Measurements from ENCODE around the gene JARID2. TPM values are rescaled to one million over a fixed set of nuclear protein-coding genes. Genes with fewer than 3 reads are reported as not detected.

The JARID2 gene
- total and polyA plus RNA-seq, 2 of the 8 experiments (the other 6 are each of a cell fraction or from before 2014, with no cell fraction given): 60.1 to 239 TPM

- Histone ChIP-seq H4K8ac (ENCODE audit: extremely low read depth, insufficient read depth, low read length) (no peak overlapping the region), H4K91ac (replicated peaks; ENCODE audit: insufficient read length, low read length) (no peak overlapping the region), H4K20me1 (replicated peaks in 1 of 2; ENCODE audit: control insufficient read depth in 1 of 2, insufficient read depth in 2 of 2, low read length in 2 of 2) (peaks cover 0 to 3% of the 10 kb centered on the region in 2 experiments), H3K4me3 (ENCODE audit: extremely low read depth in 1 of 4, insufficient read depth in 2 of 4, low read depth in 3 of 4, low read length in 4 of 4) (no peak overlapping the region), H3K14ac (ENCODE audit: insufficient read length) (no peak overlapping the region), H3K36me3 (ENCODE audit: control insufficient read depth in 2 of 4, insufficient read depth in 4 of 4, low read length in 3 of 4) (peaks cover 3 to 49% (median 31%) of the 10 kb centered on the region in 4 experiments; a peak in 7 of 8 replicates), H3K18ac (ENCODE audit: extremely low read depth, low read length) (no peak overlapping the region), H2AFZ (ENCODE audit: low read length) (no peak overlapping the region), H2BK120ac (replicated peaks; ENCODE audit: low read depth, low read length) (no peak overlapping the region), H3K27ac (ENCODE audit: low read depth, low read length) (no peak overlapping the region), H3K4ac (replicated peaks; ENCODE audit: insufficient read length, low read depth, low read length) (no peak overlapping the region), H3K23ac (ENCODE audit: insufficient read length) (no peak overlapping the region), H2AK5ac (ENCODE audit: low read depth, low read length) (no peak overlapping the region), H4K5ac (ENCODE audit: insufficient read length, low read depth, low read length) (no peak overlapping the region), H3K9ac (replicated peaks in 1 of 4; ENCODE audit: extremely low read depth in 1 of 4, low read depth in 3 of 4, low read length in 3 of 4) (no peak overlapping the region), H3K4me2 (ENCODE audit: insufficient read depth in 1 of 2, low read depth in 2 of 2, low read length in 2 of 2) (no peak overlapping the region), H3K56ac (replicated peaks; ENCODE audit: insufficient read length, low read depth, low read length) (no peak overlapping the region), H3K9me3 (ENCODE audit: insufficient read depth in 2 of 2, low read depth in 1 of 2, low read length in 1 of 2) (peaks cover 26 to 27% of the 10 kb centered on the region in 2 experiments), H2BK15ac (ENCODE audit: low read length) (no peak overlapping the region), H3K79me1 (ENCODE audit: low read depth, low read length) (0 out of 2 replicates have a peak, but pooled peaks cover under 1% of the 10 kb centered on the region), H2BK12ac (ENCODE audit: low read depth, low read length) (no peak overlapping the region), H3K23me2 (ENCODE audit: low read depth, low read length) (no peaks in the 10 kb centered on the region), H2BK5ac (ENCODE audit: low read depth, low read length) (no peak overlapping the region), H3K4me1 (replicated peaks in 1 of 4; ENCODE audit: control insufficient read depth in 3 of 4, insufficient read depth in 4 of 4, low read length in 3 of 4) (no peaks in the 10 kb centered on the region), H3K27me3 (replicated peaks in 1 of 4; ENCODE audit: control insufficient read depth in 3 of 4, extremely low read depth in 1 of 4, insufficient read depth in 3 of 4, low read length in 3 of 4) (no peaks in the 10 kb centered on the region), H2BK20ac (ENCODE audit: low read length) (no peak overlapping the region), H3K79me2 (ENCODE audit: control insufficient read depth in 1 of 2, insufficient read depth in 2 of 2, low read length in 2 of 2) (no peaks in the 10 kb centered on the region)
- DNase-seq (ENCODE audit: low read depth in 1 of 2, low spot score in 2 of 2): no peak
- ChIA-PET POLR2A (ENCODE audit: partially characterized antibody) (interaction anchor here (1.5 to 2.4 kb wide), 2 partner anchors 14 to 99 kb away, joined by 3 to 9 read pairs; no protein-coding TSS in a partner anchor), CTCF (ENCODE audit: partially characterized antibody) (interaction anchor here (2.5 kb wide), 1 partner anchor 99 kb away, joined by 9 read pairs; no protein-coding TSS in a partner anchor)
- FAIRE-seq: no peak
- 93% methylated on average over 14 of the region's 14 CpGs; no CpG with 5 or more reads in 1 of the 2 experiments for WGBS, 2 experiments (ENCODE audit: extremely low coverage in 1 of 2, insufficient coverage in 1 of 2, insufficient read length in 1 of 2, insufficient replicate concordance in 2 of 2, low coverage in 1 of 2, low lambda C conversion rate in 2 of 2, missing lambda C conversion rate in 1 of 2)
- TF ChIP-seq GTF2F1 (IDR thresholded peaks at IDR 0.05; ENCODE audit: borderline replicate concordance, low read depth, low read length) (peak; percentile 55; the same call in 1 of the 2 replicates), MAX (IDR thresholded peaks at IDR 0.05) (peak; percentile 62), HDAC6 (IDR thresholded peaks at IDR 0.05; ENCODE audit: low read depth, low read length) (no peak), E2F6 (IDR thresholded peaks at IDR 0.05) (peak; percentile 66; the same call in 1 of the 2 replicates)
These were observed 279.1 kb downstream of the JARID2 start for GRCh38 chr6:15524861-15525401.
